K562 (cell line): ENCODE results near the gene GSK3B. TPM values are rescaled to one million over a fixed set of nuclear protein-coding genes. Genes with fewer than 3 reads are reported as not detected.

Experiments used
- ATAC-seq: fragments of 200-7000 bp; cut with Tn5 transposase; 3 replicates; pipeline ENCODE4 v1.9.1; 2020; ENCODE audit warnings: moderate library complexity
- BruUV-seq: library from RNA; stranded (reverse); fragments of 400-500 nt; replicated peaks from 2 replicates; lab custom pipeline; 2021; lab: Mats Ljungman, UMichigan
- CTCF ChIA-PET: fragments of 300-600 bp; formaldehyde crosslinking; extraction: SDS; loops from one replicate; lab custom pipeline; 2021; ENCODE audit warnings: low intra/inter-chr PET ratio; lab: Yijun Ruan, JAX
- POLR2A ChIA-PET: fragments of 300-600, 350-650 bp; sonication (Branson Sonifier 250); formaldehyde crosslinking; extraction: SDS; loops from one replicate; lab custom pipeline; 2021; ENCODE audit warnings: antibody characterized with exemption, inconsistent platforms; lab: Yijun Ruan, JAX
- DNase-seq, 4 experiments: peaks; one replicate each; pipeline versions ENCODE4 v3.0.0 to v3.0.0-alpha.2; 2011 to 2018; ENCODE audit warnings: low spot score in 3 of 4, mixed read lengths in 3 of 4; ENCODE audit errors: extremely low read depth in 1 of 4
- FAIRE-seq: peaks from 2 replicates; lab custom pipeline; 2011; peaks lifted over from hg19 to GRCh38; lab: Jason Lieb, UNC
- H2AFZ ChIP-seq: 2 replicates; pipeline ENCODE4 v1.6.0; 2011; ENCODE audit warnings: low read depth, low read length, control low read depth, inconsistent platforms
- H3K27ac ChIP-seq: fragments of 200-600 bp; 3 replicates; pipeline ENCODE4 v1.8.0; 2011; ENCODE audit warnings: low read depth, mild to moderate bottlenecking, control low read depth, inconsistent platforms, low read length, moderate library complexity, mixed read lengths; ENCODE audit errors: extremely low read depth
- H3K27me3 ChIP-seq, 2 experiments: fragments of 300-600 bp in 1 of 2; 2 replicates in 1 of 2; 3 replicates in 1 of 2; pipeline versions ENCODE4 v1.6.0 to v1.8.0; 2011; ENCODE audit warnings: inconsistent platforms in 2 of 2, low read length in 2 of 2, mild to moderate bottlenecking in 1 of 2, mixed read lengths in 1 of 2, moderate library complexity in 1 of 2; ENCODE audit not compliant: control insufficient read depth in 2 of 2, insufficient read depth in 2 of 2
- H3K36me3 ChIP-seq: fragments of 300-600 bp; 3 replicates; pipeline ENCODE4 v1.8.0; 2011; ENCODE audit warnings: mild to moderate bottlenecking, low read length, inconsistent platforms; ENCODE audit not compliant: control insufficient read depth, insufficient read depth
- H3K4me1 ChIP-seq, 2 experiments: fragments of 200-600 bp in 1 of 2; replicated peaks in 1 of 2; 2 replicates in 1 of 2; 3 replicates in 1 of 2; pipeline versions ENCODE4 v1.5.1 to v1.8.0; 2011; ENCODE audit warnings: inconsistent platforms in 2 of 2, low read length in 2 of 2, mild to moderate bottlenecking in 1 of 2, mixed read lengths in 1 of 2, moderate library complexity in 1 of 2; ENCODE audit not compliant: control insufficient read depth in 2 of 2, insufficient read depth in 2 of 2
- H3K4me2 ChIP-seq: 2 replicates; pipeline ENCODE4 v1.6.1; 2011; ENCODE audit warnings: low read length, control low read depth, inconsistent platforms, mixed read lengths; ENCODE audit not compliant: insufficient read depth
- H3K4me3 ChIP-seq: fragments of 200-600 bp; sonication (generic), shearing (Covaris generic); 2 replicates; pipeline ENCODE4 v1.5.1; 2016; ENCODE audit warnings: control low read depth, inconsistent platforms
- H3K79me2 ChIP-seq: fragments of 200-600 bp; 3 replicates; pipeline ENCODE4 v1.8.0; 2011; ENCODE audit warnings: low read length, inconsistent platforms; ENCODE audit not compliant: control insufficient read depth, insufficient read depth
- H3K9ac ChIP-seq, 2 experiments: 2 replicates each; pipeline versions ENCODE4 v1.6.0 to v1.6.1; 2011; ENCODE audit warnings: low read depth in 2 of 2, low read length in 2 of 2, control low read depth in 1 of 2, inconsistent platforms in 1 of 2, mild to moderate bottlenecking in 1 of 2, mixed read lengths in 1 of 2; ENCODE audit not compliant: insufficient read depth in 1 of 2
- H3K9me1 ChIP-seq: one replicate; pipeline ENCODE4 v1.6.0; 2011; ENCODE audit warnings: inconsistent platforms, mild to moderate bottlenecking, low read length, moderate library complexity; ENCODE audit not compliant: control insufficient read depth, insufficient read depth
- H3K9me3 ChIP-seq: replicated peaks from 2 replicates; pipeline ENCODE4 v1.5.1; 2011; ENCODE audit warnings: low read depth, low read length, inconsistent platforms; ENCODE audit not compliant: control insufficient read depth, insufficient read depth
- H4K20me1 ChIP-seq: replicated peaks from 2 replicates; pipeline ENCODE4 v1.6.1; 2011; ENCODE audit warnings: low read length, inconsistent platforms, mixed read lengths; ENCODE audit not compliant: control insufficient read depth, insufficient read depth
- BACH1 ChIP-seq: fragments of 200-800 bp; sonication (Bioruptor generic); IDR thresholded peaks from 2 replicates; pipeline ENCODE4 v1.6.1; 2016; ENCODE audit warnings: missing genetic modification characterization, missing compliant biosample characterization
- BDP1 ChIP-seq: IDR thresholded peaks from 3 replicates; pipeline ENCODE4 v1.6.1; 2011; ENCODE audit not compliant: insufficient read length, insufficient read depth
- BRD4 ChIP-seq: fragments of 200-600 bp; sonication (generic); IDR thresholded peaks from 2 replicates; pipeline ENCODE4 v1.6.1; 2017; ENCODE audit warnings: inconsistent platforms
- CBFA2T3 ChIP-seq: fragments of 450-650 bp; IDR thresholded peaks from 2 replicates; pipeline ENCODE4 v1.6.1; 2017
- GABPA ChIP-seq: fragments of 200-800 bp; sonication (Bioruptor generic); conservative IDR thresholded peaks from 2 replicates; pipeline ENCODE4 v1.6.1; 2016; ENCODE audit warnings: low read depth, missing genetic modification characterization, missing compliant biosample characterization
- HDAC1 ChIP-seq, 2 experiments: fragments of 450-650 bp; IDR thresholded peaks; 2 replicates each; pipeline ENCODE4 v1.6.1; 2016 to 2017; ENCODE audit warnings: inconsistent platforms in 1 of 2, mild to moderate bottlenecking in 1 of 2, moderate library complexity in 1 of 2
- NFRKB ChIP-seq: fragments of 450-650 bp; IDR thresholded peaks from 2 replicates; pipeline ENCODE4 v1.6.1; 2016; ENCODE audit warnings: low read depth
- PCBP2 ChIP-seq: fragments of 200-400 bp; formaldehyde crosslinking; IDR thresholded peaks from 2 replicates; pipeline ENCODE4 v1.6.1; 2018; ENCODE audit warnings: low read length, low read depth, mild to moderate bottlenecking, moderate library complexity; ENCODE audit not compliant: poor library complexity, severe bottlenecking
- SMAD1 ChIP-seq: fragments of 150-350 bp; IDR thresholded peaks from 2 replicates; pipeline ENCODE4 v1.6.1; 2014; ENCODE audit warnings: low read length, low read depth; ENCODE audit not compliant: partially characterized antibody
- TAL1 ChIP-seq: fragments of 450-650 bp; IDR thresholded peaks from 2 replicates; pipeline ENCODE4 v1.6.1; 2016; ENCODE audit warnings: mild to moderate bottlenecking
- XRCC3 ChIP-seq: fragments of 450-650 bp; IDR thresholded peaks from 2 replicates; pipeline ENCODE4 v1.6.1; 2017; ENCODE audit warnings: mild to moderate bottlenecking, moderate library complexity
- ZKSCAN8 ChIP-seq: fragments of 200-800 bp; sonication (Bioruptor generic); IDR thresholded peaks from 2 replicates; pipeline ENCODE4 v1.6.1; 2016; ENCODE audit warnings: missing genetic modification characterization, missing compliant biosample characterization
- ZNF232 ChIP-seq: sonication (generic); formaldehyde crosslinking; IDR thresholded peaks from 2 replicates; pipeline ENCODE4 v1.8.0; 2022; ENCODE audit warnings: mild to moderate bottlenecking, missing genetic modification reagents
- WGBS: fragments of 100-300 bp; shearing (Covaris generic); methylation state at CpG from one replicate; pipeline ENCODE4 v1.1.6; 2016; ENCODE audit warnings: low coverage, mixed read lengths; ENCODE audit not compliant: insufficient coverage; ENCODE audit errors: missing lambda C conversion rate; 5-methylcytosine and 5-hydroxymethylcytosine counted together
- in situ Hi-C: fragments of 300-500 bp; cut with MboI; formaldehyde crosslinking; loops from 4 replicates; pipeline ENCODE4 v1.15.0; 2018; ENCODE audit warnings: inconsistent platforms, mixed read lengths
- intact Hi-C: fragments of 100-400 bp; cut with micrococcal nuclease; formaldehyde crosslinking; loops from 2 replicates; pipeline ENCODE4 v1.14.2; 2022
- polyA plus RNA-seq, 8 experiments: library from polyadenylated mRNA; depleted of rRNA in 4 of 8; stranded (reverse) in 5 of 8; unstranded in 3 of 8; fragments of >200 nt; fragmentation: Nextera tagmentation in 2 of 8; fragmentation: Illumina TruSeq in 1 of 8; extraction: Ambion mirVana in 2 of 8; extraction: Trizol in 1 of 8; gene quantifications; 2 replicates each; pipeline versions ENCODE4 v1.2.1 to v1.2.3, GENCODE V29; 2011 to 2014; ENCODE audit warnings: inconsistent platforms in 1 of 8, missing spikeins in 1 of 8
- total RNA-seq, 7 experiments: library from RNA; depleted of rRNA in 6 of 7; stranded (reverse); fragments of >200 nt in 6 of 7; fragmentation: Illumina TruSeq in 2 of 7; extraction: Trizol in 2 of 7; gene quantifications; 2 replicates each; pipeline versions ENCODE4 v1.2.1 to v1.2.3, GENCODE V29; 2011 to 2021; ENCODE audit warnings: low replicate concordance in 1 of 7
- TF ChIP-seq, protein P1 (sequence below), 2 experiments: IDR thresholded peaks; 2 replicates each; pipeline ENCODE4 v1.6.1; 2012; ENCODE audit warnings: improper control_type of control experiment in 2 of 2, low read depth in 2 of 2, low read length in 2 of 2, borderline replicate concordance in 1 of 2
- TF ChIP-seq, protein P2 (sequence below): fragments of 450-650 bp; IDR thresholded peaks from 2 replicates; pipeline ENCODE4 v1.6.1; 2016; ENCODE audit warnings: antibody characterized with exemption

The GSK3B gene
- total and polyA plus RNA-seq, 9 of the 15 experiments (the other 6 are each of a cell fraction or from before 2014, with no cell fraction given): 4.7 to 25.0 (median 18.7) TPM

DNA sequence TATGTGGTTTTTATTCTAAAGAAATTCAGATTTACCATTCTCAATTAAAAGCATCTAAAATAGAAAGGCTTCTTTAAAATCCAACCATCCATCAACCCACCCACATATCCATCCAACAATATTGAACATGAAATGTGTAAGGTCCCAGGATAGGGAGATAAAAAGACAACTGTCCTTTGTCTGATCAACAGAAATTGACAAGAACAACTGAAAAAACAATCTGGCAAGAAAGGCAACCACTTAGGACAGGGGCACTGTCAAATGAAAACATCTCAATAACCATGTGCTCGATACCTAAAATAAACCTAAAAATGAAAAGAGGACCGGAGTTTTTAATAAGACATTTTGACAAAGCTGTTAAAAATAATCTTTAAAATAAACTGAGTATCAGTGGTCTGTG lies 245.1 kb downstream of the GSK3B start:
- CTCF ChIA-PET: no interaction called here
- Histone ChIP-seq H3K27ac (no peak overlapping the region), H3K9ac (no peak overlapping the region), H2AFZ (no peak overlapping the region), H3K79me2 (no peaks in the 10 kb centered on the region), H3K9me3 (no peaks in the 10 kb centered on the region), H4K20me1 (no peaks in the 10 kb centered on the region), H3K4me2 (no peak overlapping the region), H3K4me3 (no peak overlapping the region), H3K9me1 (no peaks in the 10 kb centered on the region), H3K4me1 (no peaks in the 10 kb centered on the region), H3K36me3 (no peaks in the 10 kb centered on the region), H3K27me3 (no peaks in the 10 kb centered on the region)
- ATAC-seq (no peak), DNase-seq (no peak), FAIRE-seq (no peak)
- BruUV-seq: no TSS peak
- 84% methylated on average over 2 of the region's 2 CpGs for WGBS
- TF ChIP-seq NFRKB (no peak), ZKSCAN8 (CRISPR knock-in tag) (no peak), ZNF232 (no peak), XRCC3 (no peak), GABPA (tag) (no peak), CBFA2T3 (no peak), SMAD1 (no peak), BDP1 (no peak), BACH1 (no peak), BRD4 (no peak), PCBP2 (no peak), TAL1 (no peak), HDAC1 (IDR thresholded peaks at IDR 0.05) (no peak)
- TF ChIP-seq, protein P1, sequence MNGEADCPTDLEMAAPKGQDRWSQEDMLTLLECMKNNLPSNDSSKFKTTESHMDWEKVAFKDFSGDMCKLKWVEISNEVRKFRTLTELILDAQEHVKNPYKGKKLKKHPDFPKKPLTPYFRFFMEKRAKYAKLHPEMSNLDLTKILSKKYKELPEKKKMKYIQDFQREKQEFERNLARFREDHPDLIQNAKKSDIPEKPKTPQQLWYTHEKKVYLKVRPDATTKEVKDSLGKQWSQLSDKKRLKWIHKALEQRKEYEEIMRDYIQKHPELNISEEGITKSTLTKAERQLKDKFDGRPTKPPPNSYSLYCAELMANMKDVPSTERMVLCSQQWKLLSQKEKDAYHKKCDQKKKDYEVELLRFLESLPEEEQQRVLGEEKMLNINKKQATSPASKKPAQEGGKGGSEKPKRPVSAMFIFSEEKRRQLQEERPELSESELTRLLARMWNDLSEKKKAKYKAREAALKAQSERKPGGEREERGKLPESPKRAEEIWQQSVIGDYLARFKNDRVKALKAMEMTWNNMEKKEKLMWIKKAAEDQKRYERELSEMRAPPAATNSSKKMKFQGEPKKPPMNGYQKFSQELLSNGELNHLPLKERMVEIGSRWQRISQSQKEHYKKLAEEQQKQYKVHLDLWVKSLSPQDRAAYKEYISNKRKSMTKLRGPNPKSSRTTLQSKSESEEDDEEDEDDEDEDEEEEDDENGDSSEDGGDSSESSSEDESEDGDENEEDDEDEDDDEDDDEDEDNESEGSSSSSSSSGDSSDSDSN (IDR thresholded peaks at IDR 0.05; ENCODE audit: borderline replicate concordance in 1 of 2, low read depth in 2 of 2, low read length in 2 of 2): no peak
- TF ChIP-seq, protein P2, sequence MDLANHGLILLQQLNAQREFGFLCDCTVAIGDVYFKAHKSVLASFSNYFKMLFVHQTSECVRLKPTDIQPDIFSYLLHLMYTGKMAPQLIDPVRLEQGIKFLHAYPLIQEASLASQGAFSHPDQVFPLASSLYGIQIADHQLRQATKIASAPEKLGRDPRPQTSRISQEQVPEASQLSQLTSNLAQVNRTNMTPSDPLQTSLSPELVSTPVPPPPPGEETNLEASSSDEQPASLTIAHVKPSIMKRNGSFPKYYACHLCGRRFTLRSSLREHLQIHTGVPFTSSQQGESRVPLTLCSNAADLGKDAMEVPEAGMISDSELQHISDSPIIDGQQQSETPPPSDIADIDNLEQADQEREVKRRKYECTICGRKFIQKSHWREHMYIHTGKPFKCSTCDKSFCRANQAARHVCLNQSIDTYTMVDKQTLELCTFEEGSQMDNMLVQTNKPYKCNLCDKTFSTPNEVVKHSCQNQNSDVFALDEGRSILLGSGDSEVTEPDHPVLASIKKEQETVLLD: no peak
- in situ Hi-C loops (no loop called here), intact Hi-C loops (no loop called here)
- POLR2A ChIA-PET: interaction anchor here (1.4 kb wide), 1 partner anchor 10 kb away, joined by 4 read pairs; no protein-coding TSS in a partner anchor
